CD4-positive, alpha-beta T cell treated with Interleukin-17A for 1 hour (primary cell): ENCODE data around the gene ULK2.

Experiments used
- DNase-seq: peaks from one replicate; pipeline ENCODE4 v3.0.0-alpha.2; 2020

Gene ULK2

GRCh38 chr17:19724501-19725420 is 143.0 kb downstream of the ULK2 start:
- DNase-seq = peak; percentile 51

- DNase-seq = no peak
Measured at GRCh38 chr17:19723964-19724363, 143.8 kb downstream of the ULK2 start.
